ENCODE results near the gene PAFAH1B2.
"Not testable (repeated sequence)": the region's sequence is repeated elsewhere in the genome, so short reads cannot be mapped to it uniquely, and the experiment has no call there.

The PAFAH1B2 gene

DNA sequence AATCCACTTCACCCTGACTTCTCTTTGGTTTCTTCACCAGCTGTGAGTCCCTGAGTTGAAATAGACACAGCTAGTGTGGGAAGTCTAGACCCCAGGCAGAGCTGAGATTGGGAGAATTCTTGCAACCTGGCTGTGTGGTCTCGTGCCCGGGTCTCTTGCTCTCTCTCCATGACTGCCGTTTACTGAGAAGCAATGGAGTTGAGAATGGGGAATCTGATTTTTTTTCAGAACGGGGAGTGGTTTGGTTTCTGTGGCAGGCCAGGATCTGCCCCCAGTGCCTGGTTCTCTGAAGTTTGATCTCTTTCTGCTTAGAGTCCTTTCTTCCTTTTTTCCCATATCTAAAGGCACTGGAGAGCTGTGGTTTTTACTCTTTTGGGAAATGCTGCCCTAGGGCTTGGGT, 35.9 kb downstream of the PAFAH1B2 start:
- no peaks in the 10 kb centered on the region for H4K20me1 ChIP-seq
- no peak for TF ChIP-seq Cebpa-rat (IDR thresholded peaks at IDR 0.05)
- H3K4me2 ChIP-seq: peak overlapping the region; percentile 98
- peaks cover 40% of the 10 kb centered on the region for H3K4me1 ChIP-seq
- H3K27ac ChIP-seq: peak overlapping the region; percentile 84
- peaks cover 14% of the 10 kb centered on the region; the same call in 1 of the 2 replicates for H3K36me3 ChIP-seq
- no peaks in the 10 kb centered on the region for H3K27me3 ChIP-seq
- H3K9me3 ChIP-seq: no peaks in the 10 kb centered on the region
- H3K4me3 ChIP-seq: peak overlapping the region; percentile 77
- peak overlapping the region; percentile 81 for H3K9ac ChIP-seq

DNA sequence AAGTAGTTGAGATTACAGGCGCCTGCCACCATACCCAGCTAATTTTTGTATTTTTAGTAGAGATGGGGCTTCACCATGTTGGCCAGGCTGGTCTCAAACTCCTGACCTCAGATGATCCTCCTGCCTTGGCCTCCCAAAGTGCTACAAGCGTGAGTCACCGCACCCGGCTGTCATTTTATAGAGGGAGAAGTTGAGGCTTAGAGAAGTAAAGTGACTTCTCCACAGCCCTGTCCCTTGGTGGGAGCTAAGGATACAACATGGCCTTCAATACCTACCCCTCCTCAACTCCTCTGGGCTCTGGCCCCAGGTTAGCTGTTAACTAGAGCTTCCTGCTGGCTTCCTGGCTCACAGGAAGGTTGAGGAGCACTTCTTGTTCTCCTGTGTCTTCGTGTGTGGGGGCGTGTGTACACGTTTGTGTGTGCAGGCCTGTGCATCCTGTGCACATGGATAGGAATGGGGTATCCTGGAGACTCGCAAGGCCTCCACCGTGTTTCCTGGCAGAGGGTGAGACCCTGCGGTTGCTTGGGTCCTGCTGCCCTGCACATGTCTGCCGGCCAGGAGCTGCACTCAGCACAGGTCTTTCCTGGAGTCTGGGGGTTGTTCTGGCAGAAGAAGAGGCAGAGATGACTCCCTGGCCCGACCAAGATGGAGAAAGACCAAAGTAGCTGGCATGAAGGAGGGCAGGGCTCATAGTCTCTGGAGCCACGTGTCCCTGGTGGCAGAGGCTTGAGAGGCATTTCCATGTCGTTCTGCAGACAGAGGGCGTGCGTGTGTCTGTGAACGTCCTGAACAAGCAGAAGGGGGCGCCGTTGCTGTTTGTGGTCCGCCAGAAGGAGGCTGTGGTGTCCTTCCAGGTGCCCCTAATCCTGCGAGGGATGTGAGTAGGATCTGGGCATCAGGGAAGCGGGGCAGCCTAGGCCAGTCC, 36.8 kb downstream of the PAFAH1B2 start:
- Histone ChIP-seq H3K36me3 (peaks cover 14% of the 10 kb centered on the region; the same call in 1 of the 2 replicates), H3K9ac (peak overlapping the region; percentile 81), H4K20me1 (no peaks in the 10 kb centered on the region), H3K27ac (peak overlapping the region; percentile 84), H3K4me3 (peak overlapping the region; percentile 77; the same call in 1 of the 2 replicates), H3K4me2 (peak overlapping the region; percentile 98), H3K27me3 (no peaks in the 10 kb centered on the region), H3K4me1 (peaks cover 48% of the 10 kb centered on the region), H3K9me3 (no peaks in the 10 kb centered on the region)
- no peak for TF ChIP-seq Cebpa-rat (IDR thresholded peaks at IDR 0.05)

DNA sequence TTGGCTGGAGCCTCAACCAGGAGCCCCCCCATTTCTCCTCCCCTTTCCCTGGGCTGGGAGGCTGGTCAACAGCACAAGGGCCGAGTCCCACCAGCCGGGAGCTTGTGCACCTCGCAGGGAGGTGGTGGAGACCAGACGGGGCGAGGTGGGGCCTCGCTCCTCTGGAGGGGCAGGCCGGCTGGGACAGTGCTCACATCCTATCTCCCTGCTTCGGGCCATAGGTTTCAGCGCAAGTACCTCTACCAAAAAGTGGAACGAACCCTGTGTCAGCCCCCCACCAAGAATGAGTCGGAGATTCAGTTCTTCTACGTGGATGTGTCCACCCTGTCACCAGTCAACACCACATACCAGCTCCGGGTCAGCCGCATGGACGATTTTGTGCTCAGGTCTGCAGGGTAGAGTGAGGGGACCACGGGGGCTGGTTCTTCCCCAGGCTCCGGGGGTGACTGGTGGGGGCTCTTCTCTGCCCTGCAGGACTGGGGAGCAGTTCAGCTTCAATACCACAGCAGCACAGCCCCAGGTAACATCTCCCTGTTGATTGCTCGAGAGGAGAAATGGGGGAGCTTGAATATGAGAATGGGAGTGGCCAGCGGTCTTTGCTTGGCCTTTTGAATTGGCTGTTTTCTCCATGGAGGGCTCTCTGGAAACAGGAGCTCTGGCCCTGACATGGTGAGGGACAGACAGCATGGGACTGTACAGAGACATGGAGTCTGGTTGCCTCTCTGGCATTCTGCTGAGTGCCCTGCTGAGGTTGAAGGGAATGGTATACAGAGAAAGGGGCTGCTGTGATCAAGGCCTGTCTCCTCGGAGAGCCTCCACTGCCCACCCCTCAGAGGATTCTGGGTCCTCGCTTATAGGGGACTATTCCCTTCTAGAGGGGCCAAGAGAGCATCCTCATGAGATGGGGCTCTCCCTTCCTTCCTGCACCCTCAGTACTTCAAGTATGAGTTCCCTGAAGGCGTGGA, 37.8 kb downstream of the PAFAH1B2 start:
- no peak for TF ChIP-seq Cebpa-rat (IDR thresholded peaks at IDR 0.05)
- no peaks in the 10 kb centered on the region for H4K20me1 ChIP-seq
- H3K4me2 ChIP-seq: peak overlapping the region; percentile 98
- no peak overlapping the region for H3K4me3 ChIP-seq
- peaks cover 14% of the 10 kb centered on the region; the same call in 1 of the 2 replicates for H3K36me3 ChIP-seq
- H3K4me1 ChIP-seq: peaks cover 57% of the 10 kb centered on the region
- H3K9ac ChIP-seq: no peak overlapping the region
- peak overlapping the region; percentile 84 for H3K27ac ChIP-seq
- H3K9me3 ChIP-seq: no peaks in the 10 kb centered on the region
- H3K27me3 ChIP-seq: no peaks in the 10 kb centered on the region

DNA sequence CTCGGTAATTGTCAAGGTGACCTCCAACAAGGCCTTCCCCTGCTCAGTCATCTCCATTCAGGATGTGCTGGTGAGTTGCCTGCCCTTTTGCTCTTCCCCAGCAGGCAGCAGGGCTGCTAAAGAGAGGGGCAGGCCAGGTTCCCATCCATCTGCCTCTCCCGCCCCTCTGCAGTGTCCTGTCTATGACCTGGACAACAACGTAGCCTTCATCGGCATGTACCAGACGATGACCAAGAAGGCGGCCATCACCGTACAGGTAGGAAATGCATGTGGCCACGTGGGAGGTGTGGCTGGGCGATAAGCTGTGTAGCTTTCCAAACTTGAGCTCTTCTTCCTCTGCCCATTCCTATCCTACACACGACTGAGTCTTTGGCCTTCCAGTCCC, 38.5 kb downstream of the PAFAH1B2 start:
- Histone ChIP-seq H3K27ac (no peak overlapping the region), H3K9me3 (no peaks in the 10 kb centered on the region)

DNA sequence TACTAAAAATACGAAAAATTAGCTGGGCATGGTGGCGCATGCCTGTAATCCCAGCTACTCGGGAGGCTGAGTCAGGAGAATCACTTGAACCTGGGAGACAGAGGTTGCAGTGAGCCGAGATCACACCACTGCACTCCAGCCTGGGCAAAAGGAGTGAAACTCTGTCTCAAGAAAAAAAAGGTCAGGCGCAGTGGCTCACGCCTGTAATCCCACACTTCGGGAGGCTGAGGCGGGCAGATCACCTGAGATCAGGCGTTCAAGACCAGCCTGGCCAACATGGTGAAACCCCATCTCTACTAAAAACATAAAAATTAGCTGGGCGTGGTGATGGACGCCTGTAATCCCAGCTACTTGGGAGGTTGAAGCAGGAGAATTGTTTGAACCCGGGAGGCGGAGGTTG, 39.1 kb downstream of the PAFAH1B2 start:
- not testable (repeated sequence) for H3K27me3 ChIP-seq, H3K9ac ChIP-seq, H3K4me2 ChIP-seq, H3K9me3 ChIP-seq, H3K27ac ChIP-seq, H4K20me1 ChIP-seq, H3K4me3 ChIP-seq
- peaks cover 62% of the 10 kb centered on the region for H3K4me1 ChIP-seq
- peaks cover 14% of the 10 kb centered on the region; the same call in 1 of the 2 replicates for H3K36me3 ChIP-seq

More for the DNA sequence above, 38.5 kb downstream of the PAFAH1B2 start:
- Histone ChIP-seq H3K36me3 (peaks cover 14% of the 10 kb centered on the region; the same call in 1 of the 2 replicates), H4K20me1 (no peaks in the 10 kb centered on the region), H3K27me3 (no peaks in the 10 kb centered on the region), H3K9ac (no peak overlapping the region), H3K4me3 (no peak overlapping the region), H3K4me2 (no peak overlapping the region), H3K4me1 (peaks cover 62% of the 10 kb centered on the region)
- no peak for TF ChIP-seq Cebpa-rat (IDR thresholded peaks at IDR 0.05)

DNA sequence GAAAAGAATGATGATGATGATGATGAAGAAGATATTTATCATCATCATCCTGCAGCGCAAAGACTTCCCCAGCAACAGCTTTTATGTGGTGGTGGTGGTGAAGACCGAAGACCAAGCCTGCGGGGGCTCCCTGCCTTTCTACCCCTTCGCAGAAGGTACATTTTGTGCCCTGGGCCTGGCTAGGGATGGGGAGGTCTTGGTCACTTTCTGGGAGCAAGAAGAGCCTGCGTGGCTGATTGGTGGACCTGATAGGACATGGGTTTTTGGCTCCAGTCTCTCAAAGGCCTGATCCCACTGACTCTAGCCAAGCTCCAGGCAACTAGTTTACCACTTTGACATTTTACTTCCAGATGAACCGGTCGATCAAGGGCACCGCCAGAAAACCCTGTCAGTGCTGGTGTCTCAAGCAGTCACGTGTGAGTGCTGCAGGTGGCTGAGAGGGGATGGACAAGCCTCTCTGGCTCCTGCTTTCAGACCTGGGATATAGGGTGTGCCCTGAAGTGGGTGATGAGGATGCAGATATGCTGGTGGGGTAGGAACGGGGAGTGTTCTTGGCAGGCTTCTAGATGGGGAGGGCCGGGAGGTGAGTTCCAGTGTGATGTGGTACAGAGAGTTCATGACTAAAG, 39.8 kb downstream of the PAFAH1B2 start:
- Histone ChIP-seq H3K4me2 (no peak overlapping the region), H3K9me3 (no peaks in the 10 kb centered on the region), H3K4me1 (peaks cover 66% of the 10 kb centered on the region), H3K4me3 (no peak overlapping the region), H3K9ac (no peak overlapping the region), H3K27ac (no peak overlapping the region), H3K27me3 (no peaks in the 10 kb centered on the region), H3K36me3 (peaks cover 14% of the 10 kb centered on the region; the same call in 1 of the 2 replicates), H4K20me1 (no peaks in the 10 kb centered on the region)
- no peak for TF ChIP-seq Cebpa-rat (IDR thresholded peaks at IDR 0.05)

DNA sequence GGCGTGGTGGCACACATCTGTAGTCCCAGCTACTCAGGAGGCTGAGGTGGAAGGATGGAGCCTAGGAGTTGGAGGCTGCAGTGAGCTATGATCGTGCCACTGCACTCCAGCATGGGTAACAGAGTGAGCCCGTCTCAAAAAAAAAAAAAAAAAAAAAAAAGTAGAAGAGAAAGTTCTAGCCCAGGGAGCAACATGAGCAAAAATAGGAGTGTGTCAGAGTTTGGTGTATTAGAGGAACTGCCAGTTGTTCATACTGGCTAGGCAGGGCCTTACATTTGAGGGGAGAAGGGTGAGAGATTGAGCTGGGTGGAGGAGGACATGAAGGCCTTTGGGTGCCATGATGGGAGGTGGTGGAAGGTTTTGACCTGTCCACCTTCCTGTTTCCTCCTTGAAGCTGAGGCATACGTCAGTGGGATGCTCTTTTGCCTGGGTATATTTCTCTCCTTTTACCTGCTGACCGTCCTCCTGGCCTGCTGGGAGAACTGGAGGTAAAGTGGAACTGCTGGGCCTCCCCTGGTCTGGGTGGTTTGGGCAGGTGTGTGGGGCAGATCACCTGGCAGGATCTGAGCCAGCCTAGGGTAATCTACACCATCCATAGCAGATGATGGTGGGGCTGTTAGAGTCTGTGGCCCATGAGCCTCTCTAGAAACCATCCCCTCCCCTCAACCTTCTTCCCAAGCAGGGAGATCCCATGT, 41.8 kb downstream of the PAFAH1B2 start:
- peaks cover 17% of the 10 kb centered on the region; the same call in 1 of the 2 replicates for H3K36me3 ChIP-seq
- 0 out of 2 replicates have a peak overlapping the region, but pooled peaks have one; percentile 30 for H3K27ac ChIP-seq
- peak overlapping the region; percentile 34; the same call in 1 of the 2 replicates for H3K4me2 ChIP-seq
- H3K4me1 ChIP-seq: peaks cover 69% of the 10 kb centered on the region
- no peak overlapping the region for H3K9ac ChIP-seq
- H3K9me3 ChIP-seq: no peaks in the 10 kb centered on the region
- no peak overlapping the region for H3K4me3 ChIP-seq
- no peak for TF ChIP-seq Cebpa-rat (IDR thresholded peaks at IDR 0.05)
- no peaks in the 10 kb centered on the region for H4K20me1 ChIP-seq
- no peaks in the 10 kb centered on the region for H3K27me3 ChIP-seq

DNA sequence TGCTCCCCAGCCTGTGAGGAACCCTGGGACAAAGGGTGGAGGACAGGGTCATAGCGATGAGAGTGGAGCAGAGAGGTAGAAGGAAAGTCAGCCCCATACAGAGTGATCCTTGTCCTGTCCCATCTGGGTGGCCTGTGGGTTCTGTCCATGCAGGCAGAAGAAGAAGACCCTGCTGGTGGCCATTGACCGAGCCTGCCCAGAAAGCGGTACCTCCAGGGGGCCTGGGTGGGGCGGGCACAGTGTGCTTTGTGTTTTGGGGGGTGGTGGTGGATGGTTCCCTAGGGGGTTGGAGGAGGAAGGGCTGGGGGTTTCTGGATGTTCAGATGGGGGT, 42.3 kb downstream of the PAFAH1B2 start:
- H3K27me3 ChIP-seq: no peaks in the 10 kb centered on the region
- H3K27ac ChIP-seq: 0 out of 2 replicates have a peak overlapping the region, but pooled peaks have one; percentile 30
- no peaks in the 10 kb centered on the region for H3K9me3 ChIP-seq
- H3K4me1 ChIP-seq: peaks cover 64% of the 10 kb centered on the region
- peak overlapping the region; percentile 34; the same call in 1 of the 2 replicates for H3K4me2 ChIP-seq
- no peak overlapping the region for H3K4me3 ChIP-seq
- no peak overlapping the region for H3K9ac ChIP-seq
- TF ChIP-seq Cebpa-rat (IDR thresholded peaks at IDR 0.05): no peak
- H3K36me3 ChIP-seq: peaks cover 17% of the 10 kb centered on the region; the same call in 1 of the 2 replicates
- H4K20me1 ChIP-seq: no peaks in the 10 kb centered on the region

Data from BLaER1 (cell line).